Parathyroid adenoma (tissue), 2 donors: ENCODE results near the gene RASSF8.

Experiments
- H2AFZ ChIP-seq: fragments of 300-600 bp; sonication (generic); one replicate; pipeline ENCODE4 v1.7.0; 2017; ENCODE audit warnings: antibody characterized with exemption, mild to moderate bottlenecking
- H3K27ac ChIP-seq: fragments of 300-600 bp; sonication (generic); one replicate; pipeline ENCODE4 v1.7.0; 2017
- H3K27me3 ChIP-seq: fragments of 300-600 bp; sonication (generic); one replicate; pipeline ENCODE4 v1.7.0; 2017; ENCODE audit warnings: low read length; ENCODE audit not compliant: control insufficient read depth, insufficient read depth
- H3K36me3 ChIP-seq: fragments of 300-600 bp; sonication (generic); one replicate; pipeline ENCODE4 v1.7.0; 2017; ENCODE audit warnings: low read length; ENCODE audit not compliant: control insufficient read depth, insufficient read depth
- H3K4me1 ChIP-seq: fragments of 300-600 bp; sonication (generic); one replicate; pipeline ENCODE4 v1.7.0; 2017; ENCODE audit warnings: control low read depth
- H3K4me2 ChIP-seq: fragments of 300-600 bp; sonication (generic); one replicate; pipeline ENCODE4 v1.7.0; 2017; ENCODE audit warnings: low read length
- H3K4me3 ChIP-seq: fragments of 300-600 bp; sonication (generic); one replicate; pipeline ENCODE4 v1.7.0; 2017; ENCODE audit warnings: low read depth, low read length
- H3K79me2 ChIP-seq: fragments of 300-600 bp; sonication (generic); one replicate; pipeline ENCODE4 v1.7.0; 2017; ENCODE audit warnings: control low read depth
- H3K9ac ChIP-seq: fragments of 300-600 bp; sonication (generic); one replicate; pipeline ENCODE4 v1.7.0; 2017; ENCODE audit warnings: mild to moderate bottlenecking
- H3K9me3 ChIP-seq: fragments of 300-600 bp; sonication (generic); one replicate; pipeline ENCODE4 v1.7.0; 2017; ENCODE audit warnings: low read length; ENCODE audit not compliant: control insufficient read depth
- CTCF ChIP-seq: fragments of 300-600 bp; sonication (generic); IDR thresholded peaks from one replicate; pipeline ENCODE4 v1.7.0; 2017; ENCODE audit warnings: antibody characterized with exemption, mild to moderate bottlenecking
- donor health status: primary hyperparathyroidism.

RASSF8 gene

GRCh38 chr12:26125400-26126339 is 167.2 kb downstream of the RASSF8 start:
- TF ChIP-seq CTCF, result no peak
- Histone ChIP-seq H3K27ac (peak overlapping the region; percentile 8), H3K4me1 (peaks cover 4% of the 10 kb centered on the region), H3K4me3 (peak overlapping the region; percentile 73), H3K79me2 (no peaks in the 10 kb centered on the region), H3K4me2 (peak overlapping the region; percentile 97), H3K9me3 (no peaks in the 10 kb centered on the region), H3K36me3 (no peaks in the 10 kb centered on the region), H3K27me3 (no peaks in the 10 kb centered on the region), H3K9ac (no peak overlapping the region), H2AFZ (peak overlapping the region; percentile 78)

- no peak for TF ChIP-seq CTCF
- Histone ChIP-seq H3K4me3 (peak overlapping the region; percentile 73), H3K27me3 (no peaks in the 10 kb centered on the region), H3K79me2 (no peaks in the 10 kb centered on the region), H3K27ac (peak overlapping the region; percentile 8), H3K4me2 (peak overlapping the region; percentile 97), H3K9ac (no peak overlapping the region), H3K4me1 (peaks cover 4% of the 10 kb centered on the region), H3K9me3 (no peaks in the 10 kb centered on the region), H3K36me3 (no peaks in the 10 kb centered on the region), H2AFZ (peak overlapping the region; percentile 78)
Observed at GRCh38 chr12:26126340-26127284, 168.1 kb downstream of the RASSF8 start.

- no peak for TF ChIP-seq CTCF
- H3K9ac ChIP-seq, result no peak overlapping the region
- no peaks in the 10 kb centered on the region for H3K27me3 ChIP-seq
Observed at GRCh38 chr12:26127404-26127803, 168.9 kb downstream of the RASSF8 start.

GRCh38 chr12:26128168-26128567 is 169.7 kb downstream of the RASSF8 start:
- H3K27me3 ChIP-seq, result no peaks in the 10 kb centered on the region
- H3K36me3 ChIP-seq, result no peaks in the 10 kb centered on the region
- H3K4me2 ChIP-seq, result no peak overlapping the region
- no peak overlapping the region for H3K4me3 ChIP-seq
- no peak overlapping the region for H2AFZ ChIP-seq
- H3K9ac ChIP-seq, result no peak overlapping the region
- H3K4me1 ChIP-seq, result no peaks in the 10 kb centered on the region
- H3K9me3 ChIP-seq, result no peaks in the 10 kb centered on the region
- no peak overlapping the region for H3K27ac ChIP-seq
- no peak for TF ChIP-seq CTCF
- H3K79me2 ChIP-seq, result no peaks in the 10 kb centered on the region

More at GRCh38 chr12:26127404-26127803, 168.9 kb downstream of the RASSF8 start:
- H3K36me3 ChIP-seq, result no peaks in the 10 kb centered on the region
- H3K4me2 ChIP-seq, result no peak overlapping the region
- H3K9me3 ChIP-seq, result no peaks in the 10 kb centered on the region
- H3K4me3 ChIP-seq, result no peak overlapping the region
- H2AFZ ChIP-seq, result no peak overlapping the region
- no peak overlapping the region for H3K27ac ChIP-seq
- no peaks in the 10 kb centered on the region for H3K79me2 ChIP-seq
- peaks cover 4% of the 10 kb centered on the region for H3K4me1 ChIP-seq
